GM18867 (cell line): ENCODE results near the gene ARHGEF6.

Experiments
- ATAC-seq: cut with Tn5 transposase; IDR thresholded peaks from one replicate; pipeline ENCODE4 v1.9.1; 2021; ENCODE audit warnings: mild to moderate bottlenecking, moderate library complexity; ENCODE audit not compliant: unreplicated experiment

Gene ARHGEF6

GRCh38 chrX:136652822-136653723 is 127.7 kb downstream of the ARHGEF6 start:
- ATAC-seq: no peak

GRCh38 chrX:136650811-136651210 is 129.9 kb downstream of the ARHGEF6 start:
- no peak for ATAC-seq

GRCh38 chrX:136647677-136648360 is 132.9 kb downstream of the ARHGEF6 start, which contains the start of gene CD40LG:
TSS of gene CD40LG (plus strand) at chrX:136648158. CDS start at chrX:136648249, 91 bp downstream.
- no peak for ATAC-seq

- peak; percentile 67 for ATAC-seq
Observed at GRCh38 chrX:136646602-136647239, 134.0 kb downstream of the ARHGEF6 start.

GRCh38 chrX:136643243-136643642 is 137.5 kb downstream of the ARHGEF6 start:
- no peak for ATAC-seq

GRCh38 chrX:136639506-136640176 is 141.1 kb downstream of the ARHGEF6 start:
- no peak for ATAC-seq

- no peak for ATAC-seq
Observed at GRCh38 chrX:136636121-136636520, 144.6 kb downstream of the ARHGEF6 start.

- peak; percentile 92 for ATAC-seq
Observed at GRCh38 chrX:136635235-136635634, 145.5 kb downstream of the ARHGEF6 start.

GRCh38 chrX:136630881-136631280 is 149.9 kb downstream of the ARHGEF6 start:
- ATAC-seq: no peak

GRCh38 chrX:136629084-136629750 is 151.5 kb downstream of the ARHGEF6 start:
- ATAC-seq: no peak

GRCh38 chrX:136627409-136627808 is 153.3 kb downstream of the ARHGEF6 start:
- ATAC-seq: no peak

- no peak for ATAC-seq
Observed at GRCh38 chrX:136626891-136627290, 153.8 kb downstream of the ARHGEF6 start.

- peak; percentile 50 for ATAC-seq
Observed at GRCh38 chrX:136626237-136626636, 154.5 kb downstream of the ARHGEF6 start.

- no peak for ATAC-seq
Observed at GRCh38 chrX:136625246-136625645, 155.5 kb downstream of the ARHGEF6 start.

GRCh38 chrX:136623396-136623795 is 157.3 kb downstream of the ARHGEF6 start:
- no peak for ATAC-seq

GRCh38 chrX:136622568-136622967 is 158.2 kb downstream of the ARHGEF6 start:
- no peak for ATAC-seq

- no peak for ATAC-seq
Observed at GRCh38 chrX:136620780-136621179, 160.0 kb downstream of the ARHGEF6 start.

- no peak for ATAC-seq
Observed at GRCh38 chrX:136619899-136620505, 160.7 kb downstream of the ARHGEF6 start.

GRCh38 chrX:136616987-136617685 is 163.6 kb downstream of the ARHGEF6 start:
- ATAC-seq: peak; percentile 92
